ENCODE results near the gene RNF40.
A peak's percentile ranks its signal among the peaks of the same experiment; 100 is the strongest.

Gene RNF40

GRCh38 chr16:30747331-30747730 lies 14.8 kb upstream of the RNF40 start:
- TF ChIP-seq CREB1 (IDR thresholded peaks at IDR 0.05; ENCODE audit: low read depth) (no peak), YY1 (IDR thresholded peaks at IDR 0.05; ENCODE audit: low read depth) (no peak), FOXM1 (IDR thresholded peaks at IDR 0.05; ENCODE audit: borderline replicate concordance, low read depth) (no peak)

- TF ChIP-seq TAF1 (IDR thresholded peaks at IDR 0.05; ENCODE audit: low read depth) (peak; percentile 90), TCF12 (IDR thresholded peaks at IDR 0.05; ENCODE audit: low read depth) (no peak), CEBPB (IDR thresholded peaks at IDR 0.05) (no peak), REST (IDR thresholded peaks at IDR 0.05; ENCODE audit: low read depth) (0 out of 2 replicates have a peak, but pooled peaks have one; percentile 7), YY1 (IDR thresholded peaks at IDR 0.05; ENCODE audit: low read depth) (0 out of 2 replicates have a peak, but pooled peaks have one; percentile 1), NFIC (IDR thresholded peaks at IDR 0.05) (no peak), EGR1 (IDR thresholded peaks at IDR 0.05) (no peak), FOXM1 (IDR thresholded peaks at IDR 0.05; ENCODE audit: borderline replicate concordance, low read depth) (no peak), MAX (IDR thresholded peaks at IDR 0.05) (peak; percentile 87), EP300 (IDR thresholded peaks at IDR 0.05; ENCODE audit: borderline replicate concordance) (no peak), TEAD4 (IDR thresholded peaks at IDR 0.05) (peak; percentile 37), ZBTB7A (IDR thresholded peaks at IDR 0.05; ENCODE audit: low read depth) (peak; percentile 41; the same call in 1 of the 2 replicates), CREB1 (IDR thresholded peaks at IDR 0.05; ENCODE audit: low read depth) (no peak), RAD21 (IDR thresholded peaks at IDR 0.05; ENCODE audit: low read depth) (no peak), USF1 (IDR thresholded peaks at IDR 0.05) (peak; percentile 97)
These were observed 14.1 kb upstream of the RNF40 start, which contains the start of gene PHKG2 for GRCh38 chr16:30747799-30748633. Gene PHKG2 (plus strand): TSS chr16:30748425. CDS start chr16:30748821, 396 bp downstream.

GRCh38 chr16:30748634-30749445 lies 13.3 kb upstream of the RNF40 start:
- TF ChIP-seq NFIC (IDR thresholded peaks at IDR 0.05) (no peak), MAX (IDR thresholded peaks at IDR 0.05) (no peak), EGR1 (IDR thresholded peaks at IDR 0.05) (no peak), ZBTB7A (IDR thresholded peaks at IDR 0.05; ENCODE audit: low read depth) (no peak), CEBPB (IDR thresholded peaks at IDR 0.05) (no peak), TCF12 (IDR thresholded peaks at IDR 0.05; ENCODE audit: low read depth) (no peak), CREB1 (IDR thresholded peaks at IDR 0.05; ENCODE audit: low read depth) (no peak), REST (IDR thresholded peaks at IDR 0.05; ENCODE audit: low read depth) (no peak), RAD21 (IDR thresholded peaks at IDR 0.05; ENCODE audit: low read depth) (no peak), USF1 (IDR thresholded peaks at IDR 0.05) (no peak), YY1 (IDR thresholded peaks at IDR 0.05; ENCODE audit: low read depth) (no peak), TAF1 (IDR thresholded peaks at IDR 0.05; ENCODE audit: low read depth) (no peak), TEAD4 (IDR thresholded peaks at IDR 0.05) (no peak), FOXM1 (IDR thresholded peaks at IDR 0.05; ENCODE audit: borderline replicate concordance, low read depth) (no peak), EP300 (IDR thresholded peaks at IDR 0.05; ENCODE audit: borderline replicate concordance) (no peak)

GRCh38 chr16:30750201-30750600 lies 11.9 kb upstream of the RNF40 start:
- TF ChIP-seq REST (IDR thresholded peaks at IDR 0.05; ENCODE audit: low read depth) (no peak), TCF12 (IDR thresholded peaks at IDR 0.05; ENCODE audit: low read depth) (no peak), TAF1 (IDR thresholded peaks at IDR 0.05; ENCODE audit: low read depth) (no peak), MAX (IDR thresholded peaks at IDR 0.05) (no peak), CREB1 (IDR thresholded peaks at IDR 0.05; ENCODE audit: low read depth) (no peak), FOXM1 (IDR thresholded peaks at IDR 0.05; ENCODE audit: borderline replicate concordance, low read depth) (no peak), YY1 (IDR thresholded peaks at IDR 0.05; ENCODE audit: low read depth) (no peak), RAD21 (IDR thresholded peaks at IDR 0.05; ENCODE audit: low read depth) (no peak), CEBPB (IDR thresholded peaks at IDR 0.05) (no peak), USF1 (IDR thresholded peaks at IDR 0.05) (no peak), NFIC (IDR thresholded peaks at IDR 0.05) (no peak), EGR1 (IDR thresholded peaks at IDR 0.05) (no peak), EP300 (IDR thresholded peaks at IDR 0.05; ENCODE audit: borderline replicate concordance) (no peak), TEAD4 (IDR thresholded peaks at IDR 0.05) (no peak), ZBTB7A (IDR thresholded peaks at IDR 0.05; ENCODE audit: low read depth) (no peak)
